HG03025 (cell line): ENCODE results near the gene WDFY1.
"Not testable (repeated sequence)": the region's sequence is repeated elsewhere in the genome, so short reads cannot be mapped to it uniquely, and the experiment has no call there.

Source experiments
- ATAC-seq: cut with Tn5 transposase; IDR thresholded peaks from one replicate; pipeline ENCODE4 v1.9.1; 2021; ENCODE audit warnings: mild to moderate bottlenecking, moderate library complexity; ENCODE audit not compliant: unreplicated experiment, low FRiP score

Gene WDFY1

GRCh38 chr2:223900531-223900930 lies 44.6 kb downstream of the WDFY1 start:
- ATAC-seq, result no peak

GRCh38 chr2:223900066-223900465 lies 45.1 kb downstream of the WDFY1 start:
- ATAC-seq, result no peak

GRCh38 chr2:223897669-223898330 lies 47.3 kb downstream of the WDFY1 start:
- ATAC-seq, result no peak

GRCh38 chr2:223896833-223897311 lies 48.3 kb downstream of the WDFY1 start:
- ATAC-seq, result peak; percentile 72

- no peak for ATAC-seq
Observed at GRCh38 chr2:223894968-223895367, 50.2 kb downstream of the WDFY1 start.

GRCh38 chr2:223894009-223894408 lies 51.1 kb downstream of the WDFY1 start:
- no peak for ATAC-seq

- ATAC-seq, result no peak
Observed at GRCh38 chr2:223890721-223891120, 54.4 kb downstream of the WDFY1 start.

GRCh38 chr2:223889229-223889628 lies 55.9 kb downstream of the WDFY1 start:
- no peak for ATAC-seq

GRCh38 chr2:223888251-223888650 lies 56.9 kb downstream of the WDFY1 start:
- no peak for ATAC-seq

- ATAC-seq, result no peak
Observed at GRCh38 chr2:223887127-223887526, 58.0 kb downstream of the WDFY1 start.

GRCh38 chr2:223886726-223887125 lies 58.4 kb downstream of the WDFY1 start:
- no peak for ATAC-seq

GRCh38 chr2:223884399-223884798 lies 60.7 kb downstream of the WDFY1 start:
- ATAC-seq, result peak; percentile 86

- no peak for ATAC-seq
Observed at GRCh38 chr2:223882715-223883114, 62.4 kb downstream of the WDFY1 start.

GRCh38 chr2:223880796-223881195 lies 64.3 kb downstream of the WDFY1 start:
- no peak for ATAC-seq

- no peak for ATAC-seq
Observed at GRCh38 chr2:223877721-223878410, 67.3 kb downstream of the WDFY1 start.

GRCh38 chr2:223873672-223874071 lies 71.5 kb downstream of the WDFY1 start:
- ATAC-seq, result no peak

- ATAC-seq, result not testable (repeated sequence)
Observed at GRCh38 chr2:223872772-223873171, 72.4 kb downstream of the WDFY1 start.

GRCh38 chr2:223871661-223872060 lies 73.5 kb downstream of the WDFY1 start:
- ATAC-seq, result not testable (repeated sequence)

- ATAC-seq, result no peak
Observed at GRCh38 chr2:223870840-223871611, 74.1 kb downstream of the WDFY1 start.

- no peak for ATAC-seq
Observed at GRCh38 chr2:223868005-223868404, 77.1 kb downstream of the WDFY1 start.

GRCh38 chr2:223865907-223866508 lies 79.1 kb downstream of the WDFY1 start:
- ATAC-seq, result no peak
